ENCODE measurements around the gene CD48.

CD48 gene

GRCh38 chr1:160681066-160681890 is 30.3 kb downstream of the CD48 start:
- no peak for TF ChIP-seq CTCF (IDR thresholded peaks at IDR 0.05)
- no peaks in the 10 kb centered on the region for H3K36me3 ChIP-seq (ENCODE audit: control insufficient read depth, insufficient read depth, low read length)
- no peak overlapping the region for H3K4me2 ChIP-seq (ENCODE audit: low read length)
- H3K4me1 ChIP-seq: no peaks in the 10 kb centered on the region
- H3K79me2 ChIP-seq: no peaks in the 10 kb centered on the region
- no peak overlapping the region for H2AFZ ChIP-seq
- no peaks in the 10 kb centered on the region for H3K27me3 ChIP-seq (ENCODE audit: control insufficient read depth, insufficient read depth, low read length)
- H3K9ac ChIP-seq: no peak overlapping the region
- H3K4me3 ChIP-seq (ENCODE audit: low read depth, low read length): no peak overlapping the region
- H3K9me3 ChIP-seq (ENCODE audit: control insufficient read depth, low read length): no peaks in the 10 kb centered on the region
- H3K27ac ChIP-seq: no peak overlapping the region

- Histone ChIP-seq H3K27me3 (ENCODE audit: control insufficient read depth, insufficient read depth, low read length) (no peaks in the 10 kb centered on the region), H3K9me3 (ENCODE audit: control insufficient read depth, low read length) (no peaks in the 10 kb centered on the region), H2AFZ (no peak overlapping the region), H3K79me2 (no peaks in the 10 kb centered on the region), H3K27ac (no peak overlapping the region), H3K4me3 (ENCODE audit: low read depth, low read length) (no peak overlapping the region), H3K36me3 (ENCODE audit: control insufficient read depth, insufficient read depth, low read length) (no peaks in the 10 kb centered on the region), H3K9ac (no peak overlapping the region), H3K4me1 (no peaks in the 10 kb centered on the region), H3K4me2 (ENCODE audit: low read length) (no peak overlapping the region)
- TF ChIP-seq CTCF (IDR thresholded peaks at IDR 0.05): no peak
These were observed 31.2 kb downstream of the CD48 start for GRCh38 chr1:160680399-160680798.

GRCh38 chr1:160679893-160680292 is 31.7 kb downstream of the CD48 start:
- no peaks in the 10 kb centered on the region for H3K4me1 ChIP-seq
- H3K4me3 ChIP-seq (ENCODE audit: low read depth, low read length): no peak overlapping the region
- no peak overlapping the region for H3K27ac ChIP-seq
- no peaks in the 10 kb centered on the region for H3K9me3 ChIP-seq (ENCODE audit: control insufficient read depth, low read length)
- no peak for TF ChIP-seq CTCF (IDR thresholded peaks at IDR 0.05)
- no peak overlapping the region for H3K4me2 ChIP-seq (ENCODE audit: low read length)
- H3K36me3 ChIP-seq (ENCODE audit: control insufficient read depth, insufficient read depth, low read length): no peaks in the 10 kb centered on the region
- no peaks in the 10 kb centered on the region for H3K27me3 ChIP-seq (ENCODE audit: control insufficient read depth, insufficient read depth, low read length)
- H3K9ac ChIP-seq: no peak overlapping the region
- no peaks in the 10 kb centered on the region for H3K79me2 ChIP-seq
- H2AFZ ChIP-seq: no peak overlapping the region

- no peak overlapping the region for H3K4me2 ChIP-seq (ENCODE audit: low read length)
- H3K4me3 ChIP-seq (ENCODE audit: low read depth, low read length): no peak overlapping the region
- H3K9ac ChIP-seq: no peak overlapping the region
- H3K27me3 ChIP-seq (ENCODE audit: control insufficient read depth, insufficient read depth, low read length): no peaks in the 10 kb centered on the region
- H3K27ac ChIP-seq: no peak overlapping the region
- H3K4me1 ChIP-seq: no peaks in the 10 kb centered on the region
- H3K79me2 ChIP-seq: no peaks in the 10 kb centered on the region
- no peaks in the 10 kb centered on the region for H3K36me3 ChIP-seq (ENCODE audit: control insufficient read depth, insufficient read depth, low read length)
- no peaks in the 10 kb centered on the region for H3K9me3 ChIP-seq (ENCODE audit: control insufficient read depth, low read length)
- TF ChIP-seq CTCF (IDR thresholded peaks at IDR 0.05): no peak
- H2AFZ ChIP-seq: no peak overlapping the region
These were observed 34.6 kb downstream of the CD48 start for GRCh38 chr1:160676869-160677597.
